Hepatocyte (in vitro differentiated cells): ENCODE results near the gene ACSBG1.

Source experiments
- CTCF ChIP-seq: fragments of 200-600 bp; sonication (generic); IDR thresholded peaks from 2 replicates; pipeline ENCODE4 v1.5.1; 2016; ENCODE audit warnings: antibody characterized with exemption, mild to moderate bottlenecking; ENCODE audit not compliant: poor library complexity
- EZH2phosphoT487 ChIP-seq: fragments of 200-600 bp; sonication (generic); IDR thresholded peaks from one replicate; pipeline ENCODE4 v1.6.1; 2018; ENCODE audit warnings: antibody characterized with exemption, mild to moderate bottlenecking, low read depth, moderate library complexity; ENCODE audit not compliant: unreplicated experiment, severe bottlenecking

- TF ChIP-seq CTCF: no peak
- no peak for TF ChIP-seq EZH2phosphoT487
These were observed 9.7 kb upstream of the ACSBG1 start for GRCh38 chr15:78244101-78244500.
